ENCODE measurements around the gene MESP1. TPM values are rescaled to one million over a fixed set of nuclear protein-coding genes. Genes with fewer than 3 reads are reported as not detected.

Gene MESP1
- polyA plus RNA-seq, result 4.8 and 5.5 TPM in 2 replicates
- polyA minus RNA-seq, result 1.7 and 2.0 TPM in 2 replicates

GRCh38 chr15:89750560-89751542 is at the start of gene MESP1:
MESP1 (minus strand) TSS chr15:89751249; CDS start chr15:89751231, 18 bp downstream.
- H2AFZ ChIP-seq (ENCODE audit: low read depth, low read length), result peak within 1 kb of the TSS; percentile 56

More at GRCh38 chr15:89750560-89751542, at the start of gene MESP1:
- Histone ChIP-seq H4K20me1 (ENCODE audit: insufficient read depth) (no peaks in the 10 kb centered on the region), H3K9ac (ENCODE audit: low read length) (peak within 1 kb of the TSS; percentile 68), H3K4me2 (ENCODE audit: low read length) (peak within 1 kb of the TSS; percentile 4), H3K79me2 (replicated peaks; ENCODE audit: insufficient read depth, low read length) (no peaks in the 10 kb centered on the region), H3K27me3 (ENCODE audit: insufficient read depth, low read depth, low read length) (peaks cover 42% of the 10 kb centered on the region), H3K4me3 (ENCODE audit: low read length) (peak within 1 kb of the TSS; percentile 69), H3K9me3 (ENCODE audit: low read length) (no peaks in the 10 kb centered on the region), H3K27ac (ENCODE audit: low read length) (no peak within 1 kb of the TSS), H3K9me2 (ENCODE audit: insufficient read depth, low read length) (no peaks in the 10 kb centered on the region), H3F3A (ENCODE audit: insufficient read depth, low read length, poor library complexity, severe bottlenecking) (no peaks in the 10 kb centered on the region), H3K36me3 (ENCODE audit: insufficient read depth, low read length) (no peaks in the 10 kb centered on the region)
- TF ChIP-seq RAD21 (conservative IDR thresholded peaks at IDR 0.05) (peak; percentile 48), CTCF (IDR thresholded peaks at IDR 0.05; ENCODE audit: poor library complexity, severe bottlenecking) (peak; percentile 86), TAF1 (IDR thresholded peaks at IDR 0.05; ENCODE audit: low read depth) (no peak), MXI1 (conservative IDR thresholded peaks at IDR 0.05; ENCODE audit: poor library complexity, severe bottlenecking) (peak; percentile 42), REST (IDR thresholded peaks at IDR 0.05; ENCODE audit: borderline replicate concordance) (no peak), EZH2 (IDR thresholded peaks at IDR 0.05; ENCODE audit: borderline replicate concordance, insufficient read depth, low read length, poor library complexity, severe bottlenecking) (no peak), SMC3 (conservative IDR thresholded peaks at IDR 0.05; ENCODE audit: poor library complexity) (no peak), POLR2AphosphoS5 (IDR thresholded peaks at IDR 0.05) (peak; percentile 68), EP300 (conservative IDR thresholded peaks at IDR 0.05; ENCODE audit: poor library complexity, severe bottlenecking) (no peak)

All from neural cell (in vitro differentiated cells).